CD14-positive monocyte (primary cell): ENCODE data around the gene VIM. TPM values are rescaled to one million over a fixed set of nuclear protein-coding genes. Genes with fewer than 3 reads are reported as not detected.

Source experiments
- DNase-seq, 3 donors: peaks; one replicate each; pipeline ENCODE4 v3.0.0-alpha.2; 2011 to 2022
- H2AFZ ChIP-seq: 2 replicates; pipeline ENCODE4 v1.6.0; 2012; ENCODE audit warnings: mild to moderate bottlenecking, low read depth, low read length, inconsistent platforms; ENCODE audit not compliant: insufficient read depth, poor library complexity, severe bottlenecking
- H3K27ac ChIP-seq, 2 donors: 1 replicate in 1 of 2; 2 replicates in 1 of 2; pipeline ENCODE4 v1.5.1; 2012 to 2013; ENCODE audit warnings: low read length in 2 of 2, control low read depth in 1 of 2, inconsistent platforms in 1 of 2, low read depth in 1 of 2, mild to moderate bottlenecking in 1 of 2
- H3K27me3 ChIP-seq, 2 donors: one replicate each; pipeline versions ENCODE4 v1.6.0 to v1.6.1; 2011 to 2013; ENCODE audit warnings: low read length in 2 of 2; ENCODE audit not compliant: control insufficient read depth in 2 of 2, insufficient read depth in 2 of 2
- H3K36me3 ChIP-seq, 2 donors: replicated peaks in 1 of 2; 1 replicate in 1 of 2; 2 replicates in 1 of 2; pipeline versions ENCODE4 v1.5.1 to v1.6.1; 2012 to 2013; ENCODE audit warnings: low read length in 2 of 2, control low read depth in 1 of 2, inconsistent platforms in 1 of 2, mild to moderate bottlenecking in 1 of 2; ENCODE audit not compliant: insufficient read depth in 2 of 2, control insufficient read depth in 1 of 2
- H3K4me1 ChIP-seq, 2 donors: 1 replicate in 1 of 2; 2 replicates in 1 of 2; pipeline versions ENCODE4 v1.5.1 to v1.6.1; 2012 to 2013; ENCODE audit warnings: low read length in 2 of 2, control low read depth in 1 of 2, inconsistent platforms in 1 of 2, mild to moderate bottlenecking in 1 of 2, moderate library complexity in 1 of 2; ENCODE audit not compliant: insufficient read depth in 2 of 2, control insufficient read depth in 1 of 2
- H3K4me2 ChIP-seq: replicated peaks from 2 replicates; pipeline ENCODE3; 2012; ENCODE audit warnings: low read length, moderate library complexity, mild to moderate bottlenecking; ENCODE audit not compliant: poor library complexity, severe bottlenecking; ENCODE audit errors: extremely low read depth
- H3K4me3 ChIP-seq, 3 experiments: fragments of 200-600 bp in 1 of 3; sonication (generic) in 1 of 3; replicated peaks in 1 of 3; 1 replicate in 2 of 3; 2 replicates in 1 of 3; pipeline ENCODE4 v1.5.1; 2011 to 2013; ENCODE audit warnings: low read length in 3 of 3, mild to moderate bottlenecking in 3 of 3, control low read depth in 2 of 3, low read depth in 2 of 3, inconsistent platforms in 1 of 3, moderate library complexity in 1 of 3
- H3K79me2 ChIP-seq: 2 replicates; pipeline ENCODE4 v1.6.0; 2012; ENCODE audit warnings: mild to moderate bottlenecking, control low read depth, inconsistent platforms, low read length, moderate library complexity; ENCODE audit not compliant: insufficient read depth
- H3K9ac ChIP-seq: 2 replicates; pipeline ENCODE4 v1.6.0; 2017; ENCODE audit warnings: low read length, mild to moderate bottlenecking; ENCODE audit not compliant: insufficient read depth, poor library complexity, severe bottlenecking
- H3K9me3 ChIP-seq, 2 donors: replicated peaks in 1 of 2; 1 replicate in 1 of 2; 2 replicates in 1 of 2; pipeline versions ENCODE4 v1.5.1 to v1.6.1; 2012 to 2013; ENCODE audit warnings: low read length in 2 of 2, control low read depth in 1 of 2; ENCODE audit not compliant: control insufficient read depth in 1 of 2, insufficient read depth in 1 of 2
- H4K20me1 ChIP-seq: 2 replicates; pipeline ENCODE4 v1.6.0; 2012; ENCODE audit warnings: mild to moderate bottlenecking, low read length, control low read depth, moderate library complexity; ENCODE audit not compliant: insufficient read depth
- H3K27ac Mint-ChIP-seq, 7 donors: one replicate each; pipeline ENCODE4 v1.8.0; 2020; ENCODE audit warnings: mild to moderate bottlenecking in 7 of 7, mixed read lengths in 7 of 7, moderate library complexity in 6 of 7, inconsistent platforms in 2 of 7
- H3K27me3 Mint-ChIP-seq, 3 donors: one replicate each; pipeline ENCODE4 v1.8.0; 2021 to 2022; ENCODE audit warnings: low read depth in 3 of 3, mild to moderate bottlenecking in 3 of 3, mixed read lengths in 3 of 3, moderate library complexity in 3 of 3, inconsistent platforms in 1 of 3
- H3K36me3 Mint-ChIP-seq, 2 donors: one replicate each; pipeline ENCODE4 v1.8.0; 2020; ENCODE audit warnings: mixed read lengths in 2 of 2, inconsistent platforms in 1 of 2, mild to moderate bottlenecking in 1 of 2
- H3K4me1 Mint-ChIP-seq: one replicate; pipeline ENCODE4 v1.8.0; 2020; ENCODE audit warnings: mild to moderate bottlenecking, mixed read lengths
- H3K4me3 Mint-ChIP-seq, 2 donors: one replicate each; pipeline ENCODE4 v1.8.0; 2020; ENCODE audit warnings: mild to moderate bottlenecking in 2 of 2, mixed read lengths in 2 of 2, moderate library complexity in 1 of 2
- H3K9me3 Mint-ChIP-seq, 7 donors: one replicate each; pipeline ENCODE4 v1.8.0; 2020 to 2022; ENCODE audit warnings: mixed read lengths in 7 of 7, mild to moderate bottlenecking in 6 of 7, moderate library complexity in 6 of 7, inconsistent platforms in 2 of 7
- WGBS: methylation state at CpG from one replicate; pipeline ENCODE4 v1.1.5; 2013; ENCODE audit warnings: missing lambda C conversion rate; ENCODE audit not compliant: insufficient coverage; 5-methylcytosine and 5-hydroxymethylcytosine counted together
- intact Hi-C, 2 donors: fragments of 100-400 bp; cut with micrococcal nuclease; formaldehyde crosslinking; loops; one replicate each; pipeline versions ENCODE4 v1.15.0 to v1.15.1; 2023
- polyA plus RNA-seq, 3 donors: library from polyadenylated mRNA; depleted of rRNA in 1 of 3; unstranded in 2 of 3; stranded (reverse) in 1 of 3; fragments of 300-500 nt in 2 of 3; fragments of >200 nt in 1 of 3; fragmentation: Illumina TruSeq in 2 of 3; gene quantifications; 1 replicate in 2 of 3; 2 replicates in 1 of 3; pipeline ENCODE4 v1.2.3, GENCODE V29; 2012 to 2021
- TF ChIP-seq, protein P1 (sequence below): fragments of 200-600 bp; IDR thresholded peaks from one replicate; pipeline ENCODE4 v1.8.0; 2022; ENCODE audit warnings: antibody characterized with exemption, mild to moderate bottlenecking

Gene VIM
- polyA plus RNA-seq, 3 donors = 697 to 4,055 (median 932) TPM

DNA sequence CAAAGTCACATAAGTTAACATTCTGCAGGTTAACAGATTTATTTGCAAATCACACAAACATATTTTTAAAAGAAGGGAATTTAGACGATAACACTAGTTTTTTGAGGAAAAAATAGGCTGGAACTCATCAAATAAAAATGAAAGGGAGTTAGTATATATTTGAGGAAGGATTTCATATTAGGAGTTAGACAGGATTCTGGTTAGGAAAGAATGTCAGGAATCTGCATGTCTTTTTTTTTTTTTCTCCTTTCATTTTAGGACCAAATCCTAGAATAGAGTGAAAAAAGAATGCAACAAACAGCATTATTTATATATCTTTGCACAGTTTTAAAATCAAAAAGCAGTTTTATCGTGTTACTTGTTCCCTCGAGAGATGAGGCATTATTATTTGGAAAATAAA lies 17.7 kb upstream of the VIM start:
- no peaks in the 10 kb centered on the region for H3K36me3 ChIP-seq
- DNase-seq = no peak
- H3K4me3 Mint-ChIP-seq = no peak overlapping the region
- no peaks in the 10 kb centered on the region for H4K20me1 ChIP-seq
- H3K4me1 ChIP-seq = peaks cover 50 to 61% of the 10 kb centered on the region in 2 donors
- H3K27ac ChIP-seq = no peak overlapping the region
- no peak overlapping the region for H3K4me3 ChIP-seq
- H3K4me2 ChIP-seq = no peak overlapping the region
- H3K27ac Mint-ChIP-seq = peak overlapping the region in 1 of 7 donors; percentile 67
- H3K4me1 Mint-ChIP-seq = peaks cover 64% of the 10 kb centered on the region
- no peaks in the 10 kb centered on the region for H3K9me3 Mint-ChIP-seq
- TF ChIP-seq, protein P1, sequence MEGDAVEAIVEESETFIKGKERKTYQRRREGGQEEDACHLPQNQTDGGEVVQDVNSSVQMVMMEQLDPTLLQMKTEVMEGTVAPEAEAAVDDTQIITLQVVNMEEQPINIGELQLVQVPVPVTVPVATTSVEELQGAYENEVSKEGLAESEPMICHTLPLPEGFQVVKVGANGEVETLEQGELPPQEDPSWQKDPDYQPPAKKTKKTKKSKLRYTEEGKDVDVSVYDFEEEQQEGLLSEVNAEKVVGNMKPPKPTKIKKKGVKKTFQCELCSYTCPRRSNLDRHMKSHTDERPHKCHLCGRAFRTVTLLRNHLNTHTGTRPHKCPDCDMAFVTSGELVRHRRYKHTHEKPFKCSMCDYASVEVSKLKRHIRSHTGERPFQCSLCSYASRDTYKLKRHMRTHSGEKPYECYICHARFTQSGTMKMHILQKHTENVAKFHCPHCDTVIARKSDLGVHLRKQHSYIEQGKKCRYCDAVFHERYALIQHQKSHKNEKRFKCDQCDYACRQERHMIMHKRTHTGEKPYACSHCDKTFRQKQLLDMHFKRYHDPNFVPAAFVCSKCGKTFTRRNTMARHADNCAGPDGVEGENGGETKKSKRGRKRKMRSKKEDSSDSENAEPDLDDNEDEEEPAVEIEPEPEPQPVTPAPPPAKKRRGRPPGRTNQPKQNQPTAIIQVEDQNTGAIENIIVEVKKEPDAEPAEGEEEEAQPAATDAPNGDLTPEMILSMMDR = no peak
- intact Hi-C loops = no loop called here
- peaks cover 24% of the 10 kb centered on the region for H3K79me2 ChIP-seq
- WGBS = no CpG with 5 or more reads among the region's 3 CpGs
- H3K9ac ChIP-seq = no peak overlapping the region
- H3K9me3 ChIP-seq = no peaks in the 10 kb centered on the region
- H3K27me3 Mint-ChIP-seq = peaks cover 0 to 2% (median 0%) of the 10 kb centered on the region in 3 donors
- no peaks in the 10 kb centered on the region for H3K27me3 ChIP-seq
- peaks cover 9 to 12% of the 10 kb centered on the region in 2 donors for H3K36me3 Mint-ChIP-seq
- H2AFZ ChIP-seq = no peak overlapping the region

DNA sequence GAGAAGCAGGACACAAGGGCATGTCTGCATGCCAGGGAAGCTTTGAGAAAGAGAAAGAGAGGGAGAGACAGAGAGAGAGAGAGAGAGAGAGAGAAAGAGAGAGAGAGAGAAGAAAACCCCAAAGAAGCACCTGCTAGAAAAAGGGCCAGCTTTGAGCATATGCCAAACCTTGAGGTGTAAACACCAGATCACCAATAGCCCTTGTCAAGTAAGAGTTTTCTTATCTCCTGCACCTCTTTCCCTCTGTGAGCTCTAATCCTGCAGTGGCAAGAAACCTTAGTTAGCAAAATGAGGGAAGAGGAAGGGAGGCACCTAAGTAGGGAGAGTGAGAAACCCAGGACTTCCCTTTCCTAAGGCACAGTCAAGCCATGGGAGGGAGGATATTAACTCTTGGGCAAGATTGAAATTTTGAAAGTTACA lies 15.2 kb upstream of the VIM start:
- Histone ChIP-seq H3K9me3 (no peaks in the 10 kb centered on the region), H3K4me2 (peak overlapping the region; percentile 69), H4K20me1 (no peaks in the 10 kb centered on the region), H3K27me3 (no peaks in the 10 kb centered on the region), H3K4me3 (peak overlapping the region in 1 of 3 experiments; percentile 55), H2AFZ (no peak overlapping the region), H3K36me3 (no peaks in the 10 kb centered on the region), H3K9ac (no peak overlapping the region), H3K27ac (peak overlapping the region; percentile 73 to 100), H3K79me2 (peaks cover 31% of the 10 kb centered on the region), H3K4me1 (peaks cover 64 to 72% of the 10 kb centered on the region in 2 donors)
- no peaks in the 10 kb centered on the region for H3K27me3 Mint-ChIP-seq
- H3K9me3 Mint-ChIP-seq = peaks cover 0 to 3% (median 0%) of the 10 kb centered on the region in 7 donors
- H3K4me3 Mint-ChIP-seq = peak overlapping the region; percentile 61 to 87
- intact Hi-C loops = no loop called here
- H3K27ac Mint-ChIP-seq = peak overlapping the region; percentile 96 to 99 (median 97)
- TF ChIP-seq, protein P1 = no peak
- DNase-seq = peak; percentile 64 to 96 (median 95)
- peaks cover 73% of the 10 kb centered on the region for H3K4me1 Mint-ChIP-seq
- peaks cover 5 to 12% of the 10 kb centered on the region in 2 donors for H3K36me3 Mint-ChIP-seq
